ENCODE measurements around the gene C1QTNF12. TPM values are rescaled to one million over a fixed set of nuclear protein-coding genes. Genes with fewer than 3 reads are reported as not detected.

The C1QTNF12 gene
- total RNA-seq, 1 experiment from 2014 or later, result 2.0 TPM

- intact Hi-C loops (cut with micrococcal nuclease; ENCODE audit: unreplicated experiment), result no loop called here
- H3K4me1 Mint-ChIP-seq (ENCODE audit: low read depth, unreplicated experiment), result peaks cover 8% of the 10 kb centered on the region
- TF ChIP-seq CTCF (IDR thresholded peaks at IDR 0.05; ENCODE audit: unreplicated experiment), result no peak
- no peak for DNase-seq
- BruUV-seq (replicated peaks), result no TSS peak
- no peaks in the 10 kb centered on the region for H3K9me3 Mint-ChIP-seq (ENCODE audit: low read depth, unreplicated experiment)
- H3K4me3 Mint-ChIP-seq (ENCODE audit: low read depth, unreplicated experiment), result no peak overlapping the region
- peaks cover 42% of the 10 kb centered on the region for H3K36me3 Mint-ChIP-seq (ENCODE audit: insufficient read depth, unreplicated experiment)
- H3K27ac Mint-ChIP-seq (ENCODE audit: unreplicated experiment), result no peak overlapping the region
- CTCF ChIA-PET, result no interaction called here
- no peaks in the 10 kb centered on the region for H3K27me3 Mint-ChIP-seq (ENCODE audit: unreplicated experiment)
These were observed 21.2 kb downstream of the C1QTNF12 start for GRCh38 chr1:1225238-1225845.

GRCh38 chr1:1223891-1224290 is 22.6 kb downstream of the C1QTNF12 start:
- Mint-ChIP-seq H3K9me3 (ENCODE audit: low read depth, unreplicated experiment) (no peaks in the 10 kb centered on the region), H3K36me3 (ENCODE audit: insufficient read depth, unreplicated experiment) (peaks cover 47% of the 10 kb centered on the region), H3K4me1 (ENCODE audit: low read depth, unreplicated experiment) (no peaks in the 10 kb centered on the region), H3K4me3 (ENCODE audit: low read depth, unreplicated experiment) (no peak overlapping the region), H3K27ac (ENCODE audit: unreplicated experiment) (no peak overlapping the region), H3K27me3 (ENCODE audit: unreplicated experiment) (no peaks in the 10 kb centered on the region)
- no TSS peak for BruUV-seq (replicated peaks)
- CTCF ChIA-PET, result interaction anchor here (1.2 kb wide), 1 partner anchor 67 kb away, joined by 3 read pairs; no protein-coding TSS in a partner anchor
- TF ChIP-seq CTCF (IDR thresholded peaks at IDR 0.05; ENCODE audit: unreplicated experiment), result no peak
- no peak for DNase-seq
- intact Hi-C loops (cut with micrococcal nuclease; ENCODE audit: unreplicated experiment), result no loop called here

GRCh38 chr1:1223321-1223720 is 23.2 kb downstream of the C1QTNF12 start:
- Mint-ChIP-seq H3K27ac (ENCODE audit: unreplicated experiment) (no peak overlapping the region), H3K36me3 (ENCODE audit: insufficient read depth, unreplicated experiment) (peaks cover 47% of the 10 kb centered on the region), H3K4me3 (ENCODE audit: low read depth, unreplicated experiment) (no peak overlapping the region), H3K4me1 (ENCODE audit: low read depth, unreplicated experiment) (no peaks in the 10 kb centered on the region), H3K9me3 (ENCODE audit: low read depth, unreplicated experiment) (no peaks in the 10 kb centered on the region), H3K27me3 (ENCODE audit: unreplicated experiment) (no peaks in the 10 kb centered on the region)
- intact Hi-C loops (cut with micrococcal nuclease; ENCODE audit: unreplicated experiment), result no loop called here
- no TSS peak for BruUV-seq (replicated peaks)
- CTCF ChIA-PET, result no interaction called here
- no peak for DNase-seq
- TF ChIP-seq CTCF (IDR thresholded peaks at IDR 0.05; ENCODE audit: unreplicated experiment), result no peak

- no TSS peak for BruUV-seq (replicated peaks)
- Mint-ChIP-seq H3K36me3 (ENCODE audit: insufficient read depth, unreplicated experiment) (peaks cover 47% of the 10 kb centered on the region), H3K4me3 (ENCODE audit: low read depth, unreplicated experiment) (no peak overlapping the region), H3K4me1 (ENCODE audit: low read depth, unreplicated experiment) (no peaks in the 10 kb centered on the region), H3K9me3 (ENCODE audit: low read depth, unreplicated experiment) (no peaks in the 10 kb centered on the region), H3K27me3 (ENCODE audit: unreplicated experiment) (no peaks in the 10 kb centered on the region), H3K27ac (ENCODE audit: unreplicated experiment) (no peak overlapping the region)
- intact Hi-C loops (cut with micrococcal nuclease; ENCODE audit: unreplicated experiment), result no loop called here
- TF ChIP-seq CTCF (IDR thresholded peaks at IDR 0.05; ENCODE audit: unreplicated experiment), result no peak
- no peak for DNase-seq
- CTCF ChIA-PET, result no interaction called here
These were observed 23.8 kb downstream of the C1QTNF12 start for GRCh38 chr1:1222575-1223225.

All from Calu3 (cell line).